Hepatocyte (in vitro differentiated cells): ENCODE results near the gene CD226. TPM values are rescaled to one million over a fixed set of nuclear protein-coding genes. Genes with fewer than 3 reads are reported as not detected.

Experiments used
- DNase-seq: peaks from one replicate; pipeline ENCODE4 v3.0.0-alpha.2; 2016; ENCODE audit warnings: low spot score
- H2AFZ ChIP-seq: fragments of 200-600 bp; sonication (generic); 2 replicates; pipeline ENCODE4 v1.6.0; 2016; ENCODE audit warnings: antibody characterized with exemption, mild to moderate bottlenecking
- H3K27ac ChIP-seq: fragments of 200-600 bp; sonication (generic); 2 replicates; pipeline ENCODE4 v1.5.1; 2016; ENCODE audit warnings: mild to moderate bottlenecking
- H3K27me3 ChIP-seq: fragments of 200-600 bp; sonication (generic); 2 replicates; pipeline ENCODE4 v1.6.1; 2016
- H3K36me3 ChIP-seq: fragments of 200-600 bp; sonication (generic); replicated peaks from 2 replicates; pipeline ENCODE4 v1.5.1; 2016; ENCODE audit warnings: low read depth; ENCODE audit not compliant: insufficient read depth
- H3K4me1 ChIP-seq: fragments of 200-600 bp; sonication (generic); 2 replicates; pipeline ENCODE4 v1.5.1; 2016; ENCODE audit warnings: mild to moderate bottlenecking, moderate library complexity; ENCODE audit not compliant: insufficient read depth
- H3K4me2 ChIP-seq: fragments of 200-600 bp; sonication (generic); 2 replicates; pipeline ENCODE4 v1.6.0; 2016
- H3K4me3 ChIP-seq: fragments of 200-600 bp; sonication (generic); 2 replicates; pipeline ENCODE4 v1.5.1; 2016; ENCODE audit warnings: mild to moderate bottlenecking
- H3K79me2 ChIP-seq: fragments of 200-600 bp; sonication (generic); 2 replicates; pipeline ENCODE4 v1.6.0; 2017; ENCODE audit warnings: mild to moderate bottlenecking
- H3K9me2 ChIP-seq: fragments of 200-600 bp; sonication (generic); replicated peaks from 2 replicates; pipeline ENCODE4 v1.6.0; 2017; ENCODE audit warnings: mild to moderate bottlenecking; ENCODE audit not compliant: insufficient read depth
- H3K9me3 ChIP-seq: fragments of 200-600 bp; sonication (generic); 2 replicates; pipeline ENCODE4 v1.5.1; 2016; ENCODE audit warnings: low read depth, mild to moderate bottlenecking
- H4K20me1 ChIP-seq: fragments of 200-600 bp; sonication (generic); 2 replicates; pipeline ENCODE4 v1.6.0; 2016; ENCODE audit warnings: mild to moderate bottlenecking; ENCODE audit not compliant: insufficient read depth, poor library complexity, severe bottlenecking
- EZH2 ChIP-seq: fragments of 200-600 bp; sonication (generic); IDR thresholded peaks from 2 replicates; pipeline ENCODE4 v1.6.1; 2016; ENCODE audit warnings: antibody characterized with exemption, mild to moderate bottlenecking, borderline replicate concordance
- EZH2phosphoT487 ChIP-seq: fragments of 200-600 bp; sonication (generic); IDR thresholded peaks from one replicate; pipeline ENCODE4 v1.6.1; 2018; ENCODE audit warnings: antibody characterized with exemption, mild to moderate bottlenecking, low read depth, moderate library complexity; ENCODE audit not compliant: unreplicated experiment, severe bottlenecking
- whole genome bisulfite sequencing: methylation state at CpG from one replicate; pipeline ENCODE4 v1.1.6; 2016; ENCODE audit warnings: low lambda C conversion rate; ENCODE audit errors: missing lambda C conversion rate; 5-methylcytosine and 5-hydroxymethylcytosine counted together
- polyA plus RNA-seq: library from polyadenylated mRNA; unstranded; fragments of >200 nt; fragmentation: Nextera tagmentation; extraction: Ambion mirVana; gene quantifications from 2 replicates; pipeline ENCODE4 v1.2.1, GENCODE V29; 2016
- total RNA-seq: library from RNA; depleted of rRNA; stranded (reverse); fragments of >200 nt; gene quantifications from 2 replicates; pipeline ENCODE4 v1.2.3, GENCODE V29; 2014
- TF ChIP-seq, protein P1 (sequence below): fragments of 200-600 bp; sonication (generic); IDR thresholded peaks from 2 replicates; pipeline ENCODE4 v1.5.1; 2016; ENCODE audit warnings: antibody characterized with exemption, mild to moderate bottlenecking; ENCODE audit not compliant: poor library complexity

The CD226 gene
- total and polyA plus RNA-seq, 2 experiments from 2014 or later = 0.07 TPM; not detected in 1

DNA sequence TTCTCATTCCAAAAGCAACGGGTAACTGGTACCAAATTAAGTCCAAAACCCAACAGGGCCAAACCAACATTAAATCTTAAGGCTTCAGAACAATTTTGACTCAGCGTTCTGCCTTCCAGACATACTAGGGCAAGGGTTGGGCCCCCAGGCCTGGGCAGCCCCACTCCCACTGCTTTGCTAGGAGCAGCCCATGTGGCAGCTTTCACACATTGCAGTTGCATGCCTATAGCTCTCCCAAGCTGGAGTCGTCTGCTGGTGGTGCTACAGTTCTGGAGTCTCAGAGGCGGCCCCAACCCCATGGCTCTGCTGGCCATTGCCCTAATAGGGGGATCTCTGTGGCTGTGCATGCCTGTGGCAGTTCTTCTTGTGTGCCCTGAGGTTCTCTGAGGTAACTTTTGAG is 37.6 kb upstream of the CD226 start:
- H3K4me3 ChIP-seq = no peak overlapping the region
- no peaks in the 10 kb centered on the region for H3K79me2 ChIP-seq
- TF ChIP-seq EZH2phosphoT487 = no peak
- TF ChIP-seq, protein P1, sequence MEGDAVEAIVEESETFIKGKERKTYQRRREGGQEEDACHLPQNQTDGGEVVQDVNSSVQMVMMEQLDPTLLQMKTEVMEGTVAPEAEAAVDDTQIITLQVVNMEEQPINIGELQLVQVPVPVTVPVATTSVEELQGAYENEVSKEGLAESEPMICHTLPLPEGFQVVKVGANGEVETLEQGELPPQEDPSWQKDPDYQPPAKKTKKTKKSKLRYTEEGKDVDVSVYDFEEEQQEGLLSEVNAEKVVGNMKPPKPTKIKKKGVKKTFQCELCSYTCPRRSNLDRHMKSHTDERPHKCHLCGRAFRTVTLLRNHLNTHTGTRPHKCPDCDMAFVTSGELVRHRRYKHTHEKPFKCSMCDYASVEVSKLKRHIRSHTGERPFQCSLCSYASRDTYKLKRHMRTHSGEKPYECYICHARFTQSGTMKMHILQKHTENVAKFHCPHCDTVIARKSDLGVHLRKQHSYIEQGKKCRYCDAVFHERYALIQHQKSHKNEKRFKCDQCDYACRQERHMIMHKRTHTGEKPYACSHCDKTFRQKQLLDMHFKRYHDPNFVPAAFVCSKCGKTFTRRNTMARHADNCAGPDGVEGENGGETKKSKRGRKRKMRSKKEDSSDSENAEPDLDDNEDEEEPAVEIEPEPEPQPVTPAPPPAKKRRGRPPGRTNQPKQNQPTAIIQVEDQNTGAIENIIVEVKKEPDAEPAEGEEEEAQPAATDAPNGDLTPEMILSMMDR = no peak
- TF ChIP-seq EZH2 = no peak
- H2AFZ ChIP-seq = no peak overlapping the region
- H3K4me1 ChIP-seq = no peaks in the 10 kb centered on the region
- H3K9me3 ChIP-seq = peaks cover 8% of the 10 kb centered on the region
- no peaks in the 10 kb centered on the region for H4K20me1 ChIP-seq
- H3K27me3 ChIP-seq = no peaks in the 10 kb centered on the region
- H3K36me3 ChIP-seq = no peaks in the 10 kb centered on the region
- no peak overlapping the region for H3K27ac ChIP-seq
- no peak overlapping the region for H3K4me2 ChIP-seq
- H3K9me2 ChIP-seq = no peaks in the 10 kb centered on the region
- 94% methylated on average over 4 of the region's 4 CpGs for WGBS
- no peak for DNase-seq

DNA sequence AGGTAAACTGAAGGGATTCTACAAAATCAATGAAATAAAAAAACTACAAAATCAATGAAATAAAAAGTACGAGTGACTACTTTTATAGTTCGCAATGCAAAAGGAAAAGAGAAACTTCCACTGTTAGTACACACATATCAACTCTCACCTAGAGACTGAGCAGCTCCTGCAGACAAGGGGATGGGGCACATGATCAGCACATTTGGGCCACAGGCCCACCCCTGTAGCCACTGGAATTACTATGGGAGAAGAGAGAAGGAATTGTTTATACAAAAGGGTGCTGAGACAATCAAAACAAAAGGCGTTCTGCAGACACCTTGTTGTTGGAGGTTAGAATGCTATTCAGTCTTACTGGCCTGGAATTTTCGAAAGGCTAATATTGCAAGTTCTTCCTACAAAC is 34.7 kb upstream of the CD226 start:
- no peaks in the 10 kb centered on the region for H3K79me2 ChIP-seq
- no peak for DNase-seq
- no peaks in the 10 kb centered on the region for H3K9me2 ChIP-seq
- no peaks in the 10 kb centered on the region for H3K27me3 ChIP-seq
- H3K4me3 ChIP-seq = no peak overlapping the region
- H4K20me1 ChIP-seq = no peaks in the 10 kb centered on the region
- TF ChIP-seq EZH2phosphoT487 = no peak
- no peak for TF ChIP-seq EZH2
- TF ChIP-seq, protein P1 = no peak
- no peak overlapping the region for H3K4me2 ChIP-seq
- 81% methylated on average over 4 of the region's 4 CpGs for WGBS
- no peaks in the 10 kb centered on the region for H3K36me3 ChIP-seq
- no peak overlapping the region for H3K27ac ChIP-seq
- no peaks in the 10 kb centered on the region for H3K9me3 ChIP-seq
- H2AFZ ChIP-seq = no peak overlapping the region
- no peaks in the 10 kb centered on the region for H3K4me1 ChIP-seq

DNA sequence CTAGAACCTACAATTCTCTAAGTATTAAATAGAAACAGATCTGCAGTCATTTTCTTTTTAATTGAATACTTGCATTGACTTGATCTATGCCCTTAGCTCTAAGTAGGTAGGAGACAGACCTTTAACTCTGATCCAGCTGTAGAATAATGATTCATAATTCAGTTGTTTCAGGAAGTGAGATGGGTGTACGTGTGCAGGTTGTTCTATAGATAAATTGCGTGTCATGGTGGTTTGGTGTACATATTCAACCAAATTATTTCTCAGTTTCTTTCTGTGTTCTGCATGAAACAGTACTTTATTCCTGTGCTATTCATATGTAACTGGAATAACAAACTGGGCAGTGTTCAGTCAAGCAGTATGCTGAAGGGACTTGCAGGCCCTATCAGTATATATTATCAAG is 34.3 kb upstream of the CD226 start:
- WGBS = 97% methylated on average over 2 of the region's 2 CpGs
- Histone ChIP-seq H3K9me3 (no peaks in the 10 kb centered on the region), H3K4me1 (no peaks in the 10 kb centered on the region), H3K4me2 (no peak overlapping the region), H3K9me2 (no peaks in the 10 kb centered on the region), H3K27me3 (no peaks in the 10 kb centered on the region), H4K20me1 (no peaks in the 10 kb centered on the region), H3K36me3 (no peaks in the 10 kb centered on the region), H3K27ac (no peak overlapping the region), H3K4me3 (no peak overlapping the region), H3K79me2 (no peaks in the 10 kb centered on the region), H2AFZ (no peak overlapping the region)
- TF ChIP-seq, protein P1 = no peak
- no peak for TF ChIP-seq EZH2phosphoT487
- no peak for TF ChIP-seq EZH2
- no peak for DNase-seq
